HEK293T (cell line): Measurements from ENCODE around the gene IDI2.
"Not testable (repeated sequence)": the region's sequence is repeated elsewhere in the genome, so short reads cannot be mapped to it uniquely, and the experiment has no call there.

Experiments used
- CTCF ChIA-PET: fragments of 350-600 bp; formaldehyde crosslinking; extraction: SDS; loops from one replicate; lab custom pipeline; 2021; ENCODE audit warnings: antibody characterized with exemption, inconsistent platforms; lab: Yijun Ruan, JAX
- POLR2A ChIA-PET: fragments of 350-600 bp; formaldehyde crosslinking; extraction: SDS; loops from one replicate; lab custom pipeline; 2020; ENCODE audit warnings: antibody characterized with exemption, inconsistent platforms; lab: Yijun Ruan, JAX
- DNase-seq: peaks from one replicate; pipeline ENCODE4 v3.0.0; 2012; ENCODE audit warnings: mixed read lengths; ENCODE audit errors: extremely low spot score
- ARNT ChIP-seq: fragments of 450-650 bp; IDR thresholded peaks from 2 replicates; pipeline ENCODE4 v1.6.1; 2017; ENCODE audit warnings: mild to moderate bottlenecking
- BHLHE40 ChIP-seq: fragments of 450-650 bp; IDR thresholded peaks from 2 replicates; pipeline ENCODE4 v1.6.1; 2016; ENCODE audit warnings: mild to moderate bottlenecking, moderate library complexity, borderline replicate concordance
- CTBP1 ChIP-seq: fragments of 450-650 bp; IDR thresholded peaks from 2 replicates; pipeline ENCODE4 v1.6.1; 2016; ENCODE audit warnings: borderline replicate concordance
- ELF4 ChIP-seq: fragments of 450-650 bp; IDR thresholded peaks from 2 replicates; pipeline ENCODE4 v1.6.1; 2017; ENCODE audit warnings: antibody characterized with exemption
- FOXA1 ChIP-seq: fragments of 450-650 bp; IDR thresholded peaks from 2 replicates; pipeline ENCODE4 v1.6.1; 2016; ENCODE audit warnings: mild to moderate bottlenecking
- FOXK2 ChIP-seq: fragments of 450-650 bp; IDR thresholded peaks from 2 replicates; pipeline ENCODE4 v1.6.1; 2016; ENCODE audit warnings: mild to moderate bottlenecking
- FOXM1 ChIP-seq: fragments of 450-650 bp; IDR thresholded peaks from 2 replicates; pipeline ENCODE4 v1.6.1; 2017; ENCODE audit warnings: mild to moderate bottlenecking, borderline replicate concordance
- HDGF ChIP-seq: fragments of 450-650 bp; IDR thresholded peaks from 2 replicates; pipeline ENCODE4 v1.6.1; 2017; ENCODE audit warnings: antibody characterized with exemption, borderline replicate concordance
- L3MBTL2 ChIP-seq: fragments of 450-650 bp; conservative IDR thresholded peaks from 2 replicates; pipeline ENCODE4 v1.6.1; 2016; ENCODE audit warnings: mild to moderate bottlenecking
- LEF1 ChIP-seq: fragments of 450-650 bp; IDR thresholded peaks from 2 replicates; pipeline ENCODE4 v1.6.1; 2017; ENCODE audit warnings: mild to moderate bottlenecking, borderline replicate concordance
- NFRKB ChIP-seq: fragments of 450-650 bp; IDR thresholded peaks from 2 replicates; pipeline ENCODE4 v1.6.1; 2016; ENCODE audit warnings: mild to moderate bottlenecking, moderate library complexity
- SP1 ChIP-seq: fragments of 450-650 bp; IDR thresholded peaks from 2 replicates; pipeline ENCODE4 v1.6.1; 2017
- SUZ12 ChIP-seq: fragments of 450-650 bp; IDR thresholded peaks from 2 replicates; pipeline ENCODE4 v1.6.1; 2016; ENCODE audit warnings: mild to moderate bottlenecking
- TARDBP ChIP-seq: fragments of 450-650 bp; IDR thresholded peaks from 2 replicates; pipeline ENCODE4 v1.6.1; 2016
- ZNF384 ChIP-seq: fragments of 450-650 bp; IDR thresholded peaks from 2 replicates; pipeline ENCODE4 v1.6.1; 2016
- TF ChIP-seq, protein P1 (sequence below): fragments of 450-650 bp; IDR thresholded peaks from 2 replicates; pipeline ENCODE4 v1.6.1; 2016

IDI2 gene

DNA sequence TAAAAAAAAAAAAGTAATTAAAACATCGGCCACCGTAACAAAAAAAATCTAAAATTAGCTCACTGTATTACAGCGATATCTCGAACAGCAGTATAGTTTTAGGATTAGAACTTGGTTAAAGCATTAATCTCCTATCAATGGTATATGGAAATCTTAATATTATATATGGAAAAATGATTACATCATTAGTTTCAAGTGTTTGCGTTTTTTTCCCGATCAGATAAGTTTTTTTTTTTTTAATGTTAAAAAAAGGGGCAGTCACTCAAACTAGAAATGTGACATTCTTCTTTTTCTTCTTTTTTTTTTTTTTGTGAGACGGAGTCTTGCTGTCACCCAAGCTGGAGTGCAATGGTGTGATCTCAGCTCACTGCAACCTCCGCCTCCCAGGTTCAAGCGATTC is 15.9 kb upstream of the IDI2 start:
- no peak for DNase-seq
- ChIA-PET CTCF (no interaction called here), POLR2A (no interaction called here)
- TF ChIP-seq SP1 (no peak), L3MBTL2 (no peak), NFRKB (no peak), ARNT (no peak), FOXA1 (no peak)

DNA sequence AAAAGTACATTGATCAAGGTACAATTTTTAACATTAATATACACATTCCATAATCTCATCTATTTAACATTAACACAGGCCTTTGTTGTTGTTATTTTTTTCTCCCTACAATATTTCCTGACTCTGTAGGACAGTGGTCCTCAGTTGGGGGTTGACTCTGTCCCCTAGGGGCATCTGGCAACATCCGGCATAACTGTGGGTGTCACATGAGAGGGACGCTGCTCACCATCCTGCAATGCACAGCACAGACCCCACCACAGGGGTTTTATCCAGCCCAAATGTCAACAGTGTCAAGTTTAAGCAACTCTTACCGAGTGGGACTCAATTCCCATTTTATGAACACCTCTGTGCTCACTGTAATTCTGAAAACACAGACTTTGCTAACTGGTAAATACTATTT is 14.5 kb upstream of the IDI2 start:
- CTCF ChIA-PET, result no interaction called here
- POLR2A ChIA-PET, result no interaction called here
- TF ChIP-seq SP1 (no peak), LEF1 (no peak), NFRKB (no peak)
- DNase-seq, result no peak

DNA sequence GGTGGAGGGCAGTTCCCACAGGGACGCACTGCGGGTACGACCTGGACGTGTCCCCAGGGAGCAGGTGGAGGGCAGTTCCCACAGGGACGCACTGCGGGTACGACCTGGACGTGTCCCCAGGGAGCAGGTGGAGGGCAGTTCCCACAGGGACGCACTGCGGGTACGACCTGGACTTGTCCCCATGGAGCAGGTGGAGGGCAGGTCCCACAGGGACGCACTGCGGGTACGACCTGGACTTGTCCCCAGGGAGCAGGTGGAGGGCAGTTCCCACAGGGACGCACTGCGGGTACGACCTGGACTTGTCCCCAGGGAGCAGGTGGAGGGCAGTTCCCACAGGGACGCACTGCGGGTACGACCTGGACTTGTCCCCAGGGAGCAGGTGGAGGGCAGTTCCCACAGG is 13.1 kb upstream of the IDI2 start:
- DNase-seq, CTCF ChIA-PET: not testable (repeated sequence)
- POLR2A ChIA-PET, result interaction anchor here (1.0 to 2.0 kb wide), 2 partner anchors 10 kb away, joined by 4 to 8 read pairs; partner anchors contain the start of gene IDI1

DNA sequence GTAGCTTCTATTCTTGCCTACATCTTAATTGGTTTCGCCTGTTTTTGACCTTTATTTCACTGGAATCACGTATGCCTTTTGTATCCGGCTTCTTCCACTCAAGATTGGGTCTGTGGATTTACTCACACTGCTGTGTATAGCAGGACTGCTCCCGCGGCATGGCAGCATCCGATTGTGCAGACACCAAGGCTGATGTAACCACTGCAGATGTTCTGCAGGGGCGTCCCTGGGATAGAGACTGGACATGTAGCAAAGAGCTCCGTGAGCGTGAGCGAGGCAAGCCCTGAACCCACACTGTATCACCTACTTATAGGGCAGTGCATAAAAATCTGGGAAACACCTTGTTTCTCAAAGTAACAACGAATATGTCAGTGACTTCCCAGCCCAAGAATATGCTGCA is 11.4 kb upstream of the IDI2 start:
- TF ChIP-seq, protein P1, sequence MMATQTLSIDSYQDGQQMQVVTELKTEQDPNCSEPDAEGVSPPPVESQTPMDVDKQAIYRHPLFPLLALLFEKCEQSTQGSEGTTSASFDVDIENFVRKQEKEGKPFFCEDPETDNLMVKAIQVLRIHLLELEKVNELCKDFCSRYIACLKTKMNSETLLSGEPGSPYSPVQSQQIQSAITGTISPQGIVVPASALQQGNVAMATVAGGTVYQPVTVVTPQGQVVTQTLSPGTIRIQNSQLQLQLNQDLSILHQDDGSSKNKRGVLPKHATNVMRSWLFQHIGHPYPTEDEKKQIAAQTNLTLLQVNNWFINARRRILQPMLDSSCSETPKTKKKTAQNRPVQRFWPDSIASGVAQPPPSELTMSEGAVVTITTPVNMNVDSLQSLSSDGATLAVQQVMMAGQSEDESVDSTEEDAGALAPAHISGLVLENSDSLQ, result no peak
- TF ChIP-seq ARNT (no peak), ZNF384 (no peak), FOXA1 (no peak), BHLHE40 (no peak), FOXM1 (no peak), CTBP1 (no peak)
- CTCF ChIA-PET, result no interaction called here
- no peak for DNase-seq
- POLR2A ChIA-PET, result interaction anchor here (1.0 to 2.0 kb wide), 2 partner anchors 8 to 12 kb away, joined by 3 to 8 read pairs; partner anchors contain the start of gene IDI1

DNA sequence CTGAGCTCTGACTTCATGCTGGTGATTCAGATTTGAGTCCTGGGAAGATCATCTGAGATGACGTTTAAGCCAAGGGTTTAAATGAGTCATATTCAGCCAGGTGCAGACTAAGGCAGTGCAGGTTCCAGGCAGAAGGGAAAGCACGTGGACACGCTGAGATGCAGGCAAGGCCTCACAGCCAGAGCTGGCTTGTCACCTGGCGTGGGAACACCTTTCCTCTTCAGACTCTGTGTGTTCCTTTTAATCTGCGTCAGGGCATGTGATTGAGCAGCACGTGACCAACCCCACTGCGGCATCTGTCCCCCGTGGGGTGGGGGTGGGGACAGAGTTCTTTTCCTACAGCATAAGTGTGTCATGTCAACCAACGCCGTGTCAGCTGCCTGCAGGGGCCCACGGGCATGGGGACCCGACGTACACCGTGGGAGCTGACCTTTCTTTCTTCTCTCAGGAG is 10.7 kb upstream of the IDI2 start:
- ChIA-PET CTCF (no interaction called here), POLR2A (interaction anchor here (1.0 to 3.2 kb wide), 2 partner anchors 8 to 13 kb away, joined by 3 to 12 read pairs; partner anchors contain the start of gene IDI1)
- TF ChIP-seq ARNT (no peak), SP1 (no peak), FOXM1 (no peak), NFRKB (no peak)
- DNase-seq, result no peak

DNA sequence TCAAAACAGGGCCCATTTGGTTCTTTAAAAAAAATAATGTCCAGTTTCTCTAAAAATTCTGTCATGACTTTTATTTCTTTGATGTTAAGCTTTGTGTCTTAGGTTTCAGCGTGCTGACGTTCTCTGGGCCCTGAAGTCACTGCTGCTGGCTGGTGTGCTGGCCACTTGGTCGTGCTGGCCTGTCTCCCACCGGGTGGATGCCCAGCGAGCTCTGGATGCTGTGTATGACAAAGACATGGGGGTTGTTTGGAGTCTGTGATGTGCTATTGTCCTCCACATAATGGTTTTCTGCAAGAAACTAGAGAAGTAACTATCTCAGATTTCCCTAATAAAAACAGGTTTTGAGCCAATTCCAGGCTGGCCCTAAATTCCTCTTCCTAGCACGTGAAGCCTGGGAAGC is 9.5 kb upstream of the IDI2 start:
- CTCF ChIA-PET, result no interaction called here
- POLR2A ChIA-PET, result interaction anchor here (0.7 to 3.2 kb wide), 2 partner anchors 13 to 14 kb away, joined by 3 to 12 read pairs; partner anchors contain the start of gene IDI1
- no peak for DNase-seq
- TF ChIP-seq ZNF384, result no peak
- TF ChIP-seq FOXM1, result no peak
- TF ChIP-seq ARNT, result no peak
- TF ChIP-seq TARDBP, result no peak
- TF ChIP-seq SUZ12, result no peak
- no peak for TF ChIP-seq L3MBTL2
- no peak for TF ChIP-seq CTBP1
- TF ChIP-seq NFRKB, result no peak
- TF ChIP-seq BHLHE40, result no peak
- no peak for TF ChIP-seq LEF1
- no peak for TF ChIP-seq SP1
- TF ChIP-seq, protein P1, result no peak
- TF ChIP-seq FOXA1, result no peak
- no peak for TF ChIP-seq FOXK2
- TF ChIP-seq ELF4, result no peak
- no peak for TF ChIP-seq HDGF

DNA sequence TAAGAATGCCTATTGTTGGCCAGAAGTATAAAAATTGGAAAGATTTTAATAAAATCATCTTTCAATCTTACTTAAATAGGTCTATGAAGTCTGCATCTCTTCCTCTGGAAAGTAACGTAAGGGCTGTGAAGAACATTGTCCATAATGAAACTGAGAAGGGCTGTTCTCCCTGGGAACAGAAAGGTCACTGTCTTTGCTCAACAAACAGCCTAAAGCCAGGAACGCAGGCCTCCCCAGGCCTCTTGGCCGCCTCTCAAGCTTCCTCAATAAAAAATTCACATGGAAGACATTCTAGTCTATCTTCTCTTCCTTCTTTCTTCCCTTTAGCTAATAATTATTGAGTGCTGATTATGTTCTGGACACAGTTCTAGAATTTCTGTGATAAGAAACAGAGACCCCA is 9.1 kb upstream of the IDI2 start:
- POLR2A ChIA-PET, result interaction anchor here (3.2 kb wide), 1 partner anchor 14 kb away, joined by 12 read pairs; the partner anchor contains the start of gene IDI1
- no peak for DNase-seq
- TF ChIP-seq LEF1 (no peak), ARNT (no peak), SUZ12 (no peak), HDGF (no peak), TARDBP (no peak), ZNF384 (no peak), CTBP1 (no peak), FOXA1 (no peak), L3MBTL2 (no peak), FOXM1 (no peak), BHLHE40 (no peak), SP1 (no peak), ELF4 (no peak), FOXK2 (no peak), NFRKB (no peak)
- TF ChIP-seq, protein P1, result no peak
- CTCF ChIA-PET, result no interaction called here
